WTC11 (cell line): ENCODE data around the gene WTAP.
"Not testable (repeated sequence)": the region's sequence is repeated elsewhere in the genome, so short reads cannot be mapped to it uniquely, and the experiment has no call there.

Experiments used
- ATF1 ChIP-seq: sonication (generic); formaldehyde crosslinking; IDR thresholded peaks from 2 replicates; pipeline ENCODE4 v1.8.1; 2023; ENCODE audit warnings: mild to moderate bottlenecking, moderate library complexity, missing genetic modification reagents
- ESRRA ChIP-seq: sonication (generic); formaldehyde crosslinking; IDR thresholded peaks from 2 replicates; pipeline ENCODE4 v1.8.1; 2022; ENCODE audit warnings: mild to moderate bottlenecking, missing genetic modification reagents, borderline replicate concordance
- IRF2 ChIP-seq: sonication (generic); formaldehyde crosslinking; IDR thresholded peaks from 2 replicates; pipeline ENCODE4 v1.8.0; 2022; ENCODE audit warnings: low read depth, missing genetic modification reagents, borderline replicate concordance
- TCF7 ChIP-seq: sonication (generic); formaldehyde crosslinking; IDR thresholded peaks from 2 replicates; pipeline ENCODE4 v1.8.0; 2022; ENCODE audit warnings: mild to moderate bottlenecking, low read depth, missing genetic modification reagents, moderate library complexity
- TEAD4 ChIP-seq: sonication (generic); formaldehyde crosslinking; IDR thresholded peaks from 2 replicates; pipeline ENCODE4 v1.8.0; 2022; ENCODE audit warnings: mild to moderate bottlenecking, missing genetic modification reagents
- ZBTB21 ChIP-seq: sonication (generic); formaldehyde crosslinking; IDR thresholded peaks from 2 replicates; pipeline ENCODE4 v1.8.1; 2023; ENCODE audit warnings: mild to moderate bottlenecking, missing genetic modification reagents, borderline replicate concordance
- TF ChIP-seq, protein P1 (sequence below): sonication (generic); formaldehyde crosslinking; IDR thresholded peaks from 2 replicates; pipeline ENCODE4 v1.8.0; 2022; ENCODE audit warnings: mild to moderate bottlenecking, missing genetic modification reagents
- TF ChIP-seq, protein P2 (sequence below): fragments of 200-600 bp; IDR thresholded peaks from 2 replicates; pipeline ENCODE4 v1.8.0; 2022; ENCODE audit warnings: antibody characterized with exemption
- TF ChIP-seq, protein P3 (sequence below): sonication (generic); formaldehyde crosslinking; IDR thresholded peaks from 2 replicates; pipeline ENCODE4 v1.8.1; 2023; ENCODE audit warnings: mild to moderate bottlenecking, moderate library complexity, missing genetic modification reagents
- TF ChIP-seq, protein P4 (sequence below): sonication (generic); formaldehyde crosslinking; IDR thresholded peaks from 2 replicates; pipeline ENCODE4 v1.8.0; 2022; ENCODE audit warnings: mild to moderate bottlenecking, missing genetic modification reagents

DNA sequence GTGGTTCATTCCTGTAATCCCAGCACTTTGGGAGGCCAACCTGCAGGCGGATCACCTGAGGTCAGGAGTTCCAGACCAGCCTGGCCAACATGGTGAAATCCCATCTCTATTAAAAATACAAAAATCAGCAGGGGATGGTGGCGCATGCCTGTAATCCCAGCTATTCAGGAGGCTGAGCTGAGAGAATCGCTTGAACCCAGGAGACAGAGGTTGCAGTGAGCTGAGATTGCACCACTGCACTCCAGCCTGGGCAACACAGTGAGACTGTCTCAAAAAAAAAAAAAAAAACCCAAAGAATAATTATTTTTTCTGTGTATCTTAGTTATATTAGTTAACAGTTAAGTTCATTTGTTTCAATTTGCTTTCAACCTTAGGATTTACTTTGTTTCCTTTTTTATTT is 2.1 kb upstream of the WTAP start:
- TF ChIP-seq, protein P1, sequence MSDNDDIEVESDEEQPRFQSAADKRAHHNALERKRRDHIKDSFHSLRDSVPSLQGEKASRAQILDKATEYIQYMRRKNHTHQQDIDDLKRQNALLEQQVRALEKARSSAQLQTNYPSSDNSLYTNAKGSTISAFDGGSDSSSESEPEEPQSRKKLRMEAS: not testable (repeated sequence)
- TF ChIP-seq, protein P2, sequence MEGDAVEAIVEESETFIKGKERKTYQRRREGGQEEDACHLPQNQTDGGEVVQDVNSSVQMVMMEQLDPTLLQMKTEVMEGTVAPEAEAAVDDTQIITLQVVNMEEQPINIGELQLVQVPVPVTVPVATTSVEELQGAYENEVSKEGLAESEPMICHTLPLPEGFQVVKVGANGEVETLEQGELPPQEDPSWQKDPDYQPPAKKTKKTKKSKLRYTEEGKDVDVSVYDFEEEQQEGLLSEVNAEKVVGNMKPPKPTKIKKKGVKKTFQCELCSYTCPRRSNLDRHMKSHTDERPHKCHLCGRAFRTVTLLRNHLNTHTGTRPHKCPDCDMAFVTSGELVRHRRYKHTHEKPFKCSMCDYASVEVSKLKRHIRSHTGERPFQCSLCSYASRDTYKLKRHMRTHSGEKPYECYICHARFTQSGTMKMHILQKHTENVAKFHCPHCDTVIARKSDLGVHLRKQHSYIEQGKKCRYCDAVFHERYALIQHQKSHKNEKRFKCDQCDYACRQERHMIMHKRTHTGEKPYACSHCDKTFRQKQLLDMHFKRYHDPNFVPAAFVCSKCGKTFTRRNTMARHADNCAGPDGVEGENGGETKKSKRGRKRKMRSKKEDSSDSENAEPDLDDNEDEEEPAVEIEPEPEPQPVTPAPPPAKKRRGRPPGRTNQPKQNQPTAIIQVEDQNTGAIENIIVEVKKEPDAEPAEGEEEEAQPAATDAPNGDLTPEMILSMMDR: not testable (repeated sequence)
- TF ChIP-seq ZBTB21 (CRISPR knock-in tag); TEAD4; ATF1 (CRISPR knock-in tag); ESRRA (CRISPR knock-in tag); TCF7 (CRISPR knock-in tag); IRF2 (CRISPR knock-in tag): not testable (repeated sequence)
- TF ChIP-seq, protein P3, sequence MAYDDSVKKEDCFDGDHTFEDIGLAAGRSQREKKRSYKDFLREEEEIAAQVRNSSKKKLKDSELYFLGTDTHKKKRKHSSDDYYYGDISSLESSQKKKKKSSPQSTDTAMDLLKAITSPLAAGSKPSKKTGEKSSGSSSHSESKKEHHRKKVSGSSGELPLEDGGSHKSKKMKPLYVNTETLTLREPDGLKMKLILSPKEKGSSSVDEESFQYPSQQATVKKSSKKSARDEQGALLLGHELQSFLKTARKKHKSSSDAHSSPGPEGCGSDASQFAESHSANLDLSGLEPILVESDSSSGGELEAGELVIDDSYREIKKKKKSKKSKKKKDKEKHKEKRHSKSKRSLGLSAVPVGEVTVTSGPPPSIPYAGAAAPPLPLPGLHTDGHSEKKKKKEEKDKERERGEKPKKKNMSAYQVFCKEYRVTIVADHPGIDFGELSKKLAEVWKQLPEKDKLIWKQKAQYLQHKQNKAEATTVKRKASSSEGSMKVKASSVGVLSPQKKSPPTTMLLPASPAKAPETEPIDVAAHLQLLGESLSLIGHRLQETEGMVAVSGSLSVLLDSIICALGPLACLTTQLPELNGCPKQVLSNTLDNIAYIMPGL (CRISPR knock-in tag): not testable (repeated sequence)
- TF ChIP-seq, protein P4, sequence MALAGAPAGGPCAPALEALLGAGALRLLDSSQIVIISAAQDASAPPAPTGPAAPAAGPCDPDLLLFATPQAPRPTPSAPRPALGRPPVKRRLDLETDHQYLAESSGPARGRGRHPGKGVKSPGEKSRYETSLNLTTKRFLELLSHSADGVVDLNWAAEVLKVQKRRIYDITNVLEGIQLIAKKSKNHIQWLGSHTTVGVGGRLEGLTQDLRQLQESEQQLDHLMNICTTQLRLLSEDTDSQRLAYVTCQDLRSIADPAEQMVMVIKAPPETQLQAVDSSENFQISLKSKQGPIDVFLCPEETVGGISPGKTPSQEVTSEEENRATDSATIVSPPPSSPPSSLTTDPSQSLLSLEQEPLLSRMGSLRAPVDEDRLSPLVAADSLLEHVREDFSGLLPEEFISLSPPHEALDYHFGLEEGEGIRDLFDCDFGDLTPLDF (CRISPR knock-in tag): not testable (repeated sequence)
